ENCODE results near the gene NKX1-2. TPM values are rescaled to one million over a fixed set of nuclear protein-coding genes. Genes with fewer than 3 reads are reported as not detected.

The NKX1-2 gene
- total and polyA plus RNA-seq, 2 of the 8 experiments (the other 6 are each of a cell fraction or from before 2014, with no cell fraction given): 12.7 to 34.9 TPM

DNA sequence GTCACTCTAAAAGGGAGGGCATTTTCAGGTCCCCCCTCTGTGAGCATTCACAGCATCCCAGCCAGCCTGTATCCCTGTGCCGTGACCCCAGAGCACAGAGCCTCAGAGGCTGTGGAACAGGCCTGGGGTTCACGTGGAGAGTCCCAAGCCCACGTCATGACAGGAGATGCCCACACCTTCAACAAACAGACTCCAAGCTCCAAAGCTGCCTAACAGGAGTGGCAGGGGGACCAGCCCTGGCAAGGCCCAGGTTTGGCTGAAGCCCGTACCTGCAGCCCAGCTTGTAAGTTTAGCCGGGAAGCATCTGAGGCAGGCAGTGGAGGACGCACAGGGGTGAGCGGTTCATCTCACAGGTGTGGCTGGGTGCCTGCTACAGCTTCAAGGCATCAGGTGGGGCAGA, 45.3 kb upstream of the NKX1-2 start:
- H3K79me1 ChIP-seq (ENCODE audit: low read depth, low read length): no peaks in the 10 kb centered on the region; the same call in 1 of the 2 replicates
- H2BK15ac ChIP-seq (ENCODE audit: low read length): no peak overlapping the region; the same call in 1 of the 2 replicates
- H3K14ac ChIP-seq (ENCODE audit: insufficient read length): no peak overlapping the region
- H4K8ac ChIP-seq (ENCODE audit: extremely low read depth, insufficient read depth, low read length): no peak overlapping the region; the same call in 1 of the 2 replicates
- no peak overlapping the region for H3K9ac ChIP-seq (replicated peaks in 1 of 4; ENCODE audit: extremely low read depth in 1 of 4, low read depth in 3 of 4, low read length in 3 of 4)
- 0 out of 2 replicates have a peak overlapping the region, but pooled peaks have one; percentile 23 for H2BK12ac ChIP-seq (ENCODE audit: low read depth, low read length)
- no peak overlapping the region for H3K4me3 ChIP-seq (ENCODE audit: extremely low read depth in 1 of 4, insufficient read depth in 2 of 4, low read depth in 3 of 4, low read length in 4 of 4)
- no peaks in the 10 kb centered on the region for H3K23me2 ChIP-seq (ENCODE audit: low read depth, low read length)
- no peak overlapping the region for H3K4ac ChIP-seq (replicated peaks; ENCODE audit: insufficient read length, low read depth, low read length)
- no peaks in the 10 kb centered on the region for H3K79me2 ChIP-seq (ENCODE audit: control insufficient read depth in 1 of 2, insufficient read depth in 2 of 2, low read length in 2 of 2)
- H2AFZ ChIP-seq (ENCODE audit: low read length): no peak overlapping the region
- H4K5ac ChIP-seq (ENCODE audit: insufficient read length, low read depth, low read length): no peak overlapping the region
- no peak overlapping the region for H3K18ac ChIP-seq (ENCODE audit: extremely low read depth, low read length)
- H4K20me1 ChIP-seq (replicated peaks in 1 of 2; ENCODE audit: control insufficient read depth in 1 of 2, insufficient read depth in 2 of 2, low read length in 2 of 2): no peaks in the 10 kb centered on the region
- H3K56ac ChIP-seq (replicated peaks; ENCODE audit: insufficient read length, low read depth, low read length): no peak overlapping the region
- ChIA-PET CTCF (ENCODE audit: partially characterized antibody) (interaction anchor here (1.0 to 1.4 kb wide), 2 partner anchors 15 to 50 kb away, joined by 3 read pairs; no protein-coding TSS in a partner anchor), POLR2A (ENCODE audit: partially characterized antibody) (interaction anchor here (1.0 to 1.5 kb wide), 4 partner anchors 10 to 45 kb away, joined by 3 to 7 read pairs (median 4); partner anchors contain the start of gene NKX1-2)
- FAIRE-seq: no peak
- peaks cover 7 to 25% (median 15%) of the 10 kb centered on the region in 4 experiments; a peak in 6 of 7 replicates for H3K4me1 ChIP-seq (replicated peaks in 1 of 4; ENCODE audit: control insufficient read depth in 3 of 4, insufficient read depth in 4 of 4, low read length in 3 of 4)
- no peak for TF ChIP-seq SIRT6 (IDR thresholded peaks at IDR 0.05; ENCODE audit: low read length)
- TF ChIP-seq TAF7 (optimal IDR thresholded peaks at IDR 0.05; ENCODE audit: borderline replicate concordance, low read depth, low read length): no peak
- TF ChIP-seq HDAC2 (IDR thresholded peaks at IDR 0.05; ENCODE audit: borderline replicate concordance in 1 of 2, low read depth in 2 of 2, low read length in 2 of 2): 0 out of 4 replicates have a peak, but pooled peaks of 1 of the 2 experiments have one; percentile 3
- no peak for TF ChIP-seq RFX5 (IDR thresholded peaks at IDR 0.05; ENCODE audit: borderline replicate concordance, low read depth, low read length)
- peaks cover 0 to 7% (median 3%) of the 10 kb centered on the region in 4 experiments; a peak in 4 of 8 replicates for H3K36me3 ChIP-seq (ENCODE audit: control insufficient read depth in 2 of 4, insufficient read depth in 4 of 4, low read length in 3 of 4)
- H2AK5ac ChIP-seq (ENCODE audit: low read depth, low read length): no peak overlapping the region
- H2BK5ac ChIP-seq (ENCODE audit: low read depth, low read length): peak overlapping the region; percentile 30; the same call in 1 of the 2 replicates
- 93% methylated on average over 7 of the region's 7 CpGs; no CpG with 5 or more reads in 1 of the 2 experiments for WGBS, 2 experiments (ENCODE audit: extremely low coverage in 1 of 2, insufficient coverage in 1 of 2, insufficient read length in 1 of 2, insufficient replicate concordance in 2 of 2, low coverage in 1 of 2, low lambda C conversion rate in 2 of 2, missing lambda C conversion rate in 1 of 2)
- no peak overlapping the region for H4K91ac ChIP-seq (replicated peaks; ENCODE audit: insufficient read length, low read length)
- H3K27ac ChIP-seq (ENCODE audit: low read depth, low read length): no peak overlapping the region
- H2BK20ac ChIP-seq (ENCODE audit: low read length): no peak overlapping the region
- H3K23ac ChIP-seq (ENCODE audit: insufficient read length): no peak overlapping the region
- no peak overlapping the region for H3K4me2 ChIP-seq (ENCODE audit: insufficient read depth in 1 of 2, low read depth in 2 of 2, low read length in 2 of 2)
- no peaks in the 10 kb centered on the region for H3K9me3 ChIP-seq (ENCODE audit: insufficient read depth in 2 of 2, low read depth in 1 of 2, low read length in 1 of 2)
- no peaks in the 10 kb centered on the region for H3K27me3 ChIP-seq (replicated peaks in 1 of 4; ENCODE audit: control insufficient read depth in 3 of 4, extremely low read depth in 1 of 4, insufficient read depth in 3 of 4, low read length in 3 of 4)
- H2BK120ac ChIP-seq (replicated peaks; ENCODE audit: low read depth, low read length): no peak overlapping the region
- no peak for DNase-seq (ENCODE audit: low read depth in 1 of 2, low spot score in 2 of 2)

Data from H1 (cell line).